ENCODE measurements around the gene OR2L2. TPM values are rescaled to one million over a fixed set of nuclear protein-coding genes. Genes with fewer than 3 reads are reported as not detected.
"Not testable (repeated sequence)": the region's sequence is repeated elsewhere in the genome, so short reads cannot be mapped to it uniquely, and the experiment has no call there.

Gene OR2L2
- total RNA-seq, 2 donors from 2014 or later = 0.10 TPM; not detected in 1

- Histone ChIP-seq H3K4me1 (no peaks in the 10 kb centered on the region), H3K9ac (ENCODE audit: low read depth in 2 of 2, low read length in 2 of 2) (no peak overlapping the region), H3K36me3 (no peaks in the 10 kb centered on the region), H3K9me3 (no peaks in the 10 kb centered on the region), H3K4me3 (no peak overlapping the region), H3K27me3 (no peaks in the 10 kb centered on the region), H3K27ac (no peak overlapping the region)
- DNase-seq = no peak
- intact Hi-C loops (cut with DNase I) = no loop called here
- no peak for TF ChIP-seq CTCF (IDR thresholded peaks at IDR 0.05)
Observed at GRCh38 chr1:248047008-248047407, 17.1 kb downstream of the OR2L2 start.

- intact Hi-C loops (cut with DNase I) = no loop called here
Observed at GRCh38 chr1:248054671-248055070, 24.8 kb downstream of the OR2L2 start.

GRCh38 chr1:248055261-248055660 is 25.4 kb downstream of the OR2L2 start:
- Histone ChIP-seq H3K27me3 (no peaks in the 10 kb centered on the region), H3K9me3 (no peaks in the 10 kb centered on the region), H3K9ac (ENCODE audit: low read depth in 2 of 2, low read length in 2 of 2) (no peak overlapping the region), H3K36me3 (no peaks in the 10 kb centered on the region), H3K4me1 (no peaks in the 10 kb centered on the region), H3K27ac (no peak overlapping the region), H3K4me3 (no peak overlapping the region)
- no peak for TF ChIP-seq CTCF (IDR thresholded peaks at IDR 0.05)
- intact Hi-C loops (cut with DNase I) = no loop called here
- DNase-seq = no peak

More at GRCh38 chr1:248054671-248055070, 24.8 kb downstream of the OR2L2 start:
- Histone ChIP-seq H3K36me3 (no peaks in the 10 kb centered on the region), H3K9ac (ENCODE audit: low read depth in 2 of 2, low read length in 2 of 2) (no peak overlapping the region), H3K4me1 (no peaks in the 10 kb centered on the region), H3K27ac (no peak overlapping the region), H3K4me3 (no peak overlapping the region), H3K9me3 (no peaks in the 10 kb centered on the region), H3K27me3 (no peaks in the 10 kb centered on the region)
- TF ChIP-seq CTCF (IDR thresholded peaks at IDR 0.05) = no peak
- DNase-seq = no peak

- Histone ChIP-seq H3K4me3 (no peak overlapping the region), H3K36me3 (no peaks in the 10 kb centered on the region), H3K9ac (ENCODE audit: low read depth in 2 of 2, low read length in 2 of 2) (no peak overlapping the region), H3K27me3 (no peaks in the 10 kb centered on the region), H3K4me1 (no peaks in the 10 kb centered on the region), H3K27ac (no peak overlapping the region), H3K9me3 (no peaks in the 10 kb centered on the region)
- DNase-seq = no peak
- intact Hi-C loops (cut with DNase I) = no loop called here
- TF ChIP-seq CTCF (IDR thresholded peaks at IDR 0.05) = no peak
Observed at GRCh38 chr1:248065071-248065470, 35.2 kb downstream of the OR2L2 start.

GRCh38 chr1:248065604-248066003 is 35.7 kb downstream of the OR2L2 start:
- Histone ChIP-seq H3K27ac (no peak overlapping the region), H3K27me3 (no peaks in the 10 kb centered on the region), H3K4me1 (no peaks in the 10 kb centered on the region), H3K4me3 (no peak overlapping the region), H3K36me3 (no peaks in the 10 kb centered on the region), H3K9me3 (no peaks in the 10 kb centered on the region), H3K9ac (ENCODE audit: low read depth in 2 of 2, low read length in 2 of 2) (no peak overlapping the region)
- no peak for TF ChIP-seq CTCF (IDR thresholded peaks at IDR 0.05)
- DNase-seq = no peak
- intact Hi-C loops (cut with DNase I) = no loop called here

DNA sequence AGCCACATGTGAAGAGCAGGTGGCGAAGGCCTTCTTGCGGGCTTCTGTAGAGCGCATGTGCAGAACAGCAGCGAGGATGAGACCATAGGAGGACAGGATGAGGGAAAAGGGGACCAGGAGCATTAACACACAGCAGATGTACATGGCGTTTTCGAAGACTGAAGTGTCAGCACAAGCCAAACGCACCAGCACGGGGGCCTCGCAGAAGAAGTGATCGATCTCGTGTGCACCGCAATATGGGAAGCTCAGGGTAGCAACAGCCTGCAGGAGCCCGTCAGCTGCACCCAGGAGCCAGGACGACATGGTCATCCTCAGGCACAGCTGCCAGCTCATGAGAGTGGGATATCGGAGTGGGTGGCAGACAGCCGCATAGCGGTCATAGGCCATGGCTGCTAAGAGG is 54.0 kb downstream of the OR2L2 start:
- H3K9me3 ChIP-seq; intact Hi-C loops (cut with DNase I): not testable (repeated sequence)

More for the DNA sequence above, 54.0 kb downstream of the OR2L2 start:
- not testable (repeated sequence) for H3K36me3 ChIP-seq; DNase-seq; H3K4me1 ChIP-seq; H3K27ac ChIP-seq; H3K27me3 ChIP-seq; H3K9ac ChIP-seq (ENCODE audit: low read depth in 2 of 2, low read length in 2 of 2); H3K4me3 ChIP-seq

Other genes starting within 250 kb of the OR2L2 start
- not detected for gene OR14A16, start 206.0 kb upstream of the OR2L2 start, total RNA-seq
- not detected for gene OR11L1, start 188.2 kb upstream of the OR2L2 start, total RNA-seq
- gene TRIM58, start 172.9 kb upstream of the OR2L2 start, total RNA-seq = 1 to 10 TPM; 2.4 to 3.6 TPM
- under 1 TPM; 0.82 to 0.96 TPM for gene OR2W3, start 134.5 kb upstream of the OR2L2 start, total RNA-seq
- gene OR2T8, start 109.8 kb upstream of the OR2L2 start, total RNA-seq = not detected
- gene OR2AJ1, start 105.2 kb upstream of the OR2L2 start, total RNA-seq = not detected
- gene OR2L8, start 81.2 kb upstream of the OR2L2 start, total RNA-seq = not detected
- gene OR2AK2, start 64.8 kb upstream of the OR2L2 start, total RNA-seq = not detected
- gene OR2L5, start 16.4 kb upstream of the OR2L2 start, total RNA-seq = not detected
- gene OR2L3, start 16.8 kb downstream of the OR2L2 start, total RNA-seq = not detected
- gene OR2L13, start 65.1 kb downstream of the OR2L2 start, total RNA-seq = not detected
- gene OR2M5, start 115.1 kb downstream of the OR2L2 start, total RNA-seq = not detected
- gene OR2M2, start 144.8 kb downstream of the OR2L2 start, total RNA-seq = not detected
- gene OR2M3, start 167.2 kb downstream of the OR2L2 start, total RNA-seq = not detected
- not detected for gene OR2M4, start 201.3 kb downstream of the OR2L2 start, total RNA-seq
- gene OR2T33, start 247.9 kb downstream of the OR2L2 start, total RNA-seq = not detected

Measured in colonic mucosa (tissue), 4 donors.